Measurements from ENCODE around the gene MVB12B.

Gene MVB12B

GRCh38 chr9:126381195-126381594 lies 54.6 kb downstream of the MVB12B start:
- TF ChIP-seq REST (IDR thresholded peaks at IDR 0.05; ENCODE audit: insufficient replicate concordance, low read depth) = no peak
- no peak for TF ChIP-seq SPI1 (IDR thresholded peaks at IDR 0.05; ENCODE audit: borderline replicate concordance, low read depth)
- TF ChIP-seq GABPA (IDR thresholded peaks at IDR 0.05; ENCODE audit: low read depth) = no peak
- no peak for TF ChIP-seq CTCF (IDR thresholded peaks at IDR 0.05; ENCODE audit: insufficient read depth, low read length)
- no peak for TF ChIP-seq POLR2AphosphoS5 (IDR thresholded peaks at IDR 0.05; ENCODE audit: low read depth)
- H3K27ac ChIP-seq (replicated peaks) = no peak overlapping the region
- no peak for DNase-seq (ENCODE audit: low read depth in 1 of 2, low spot score in 1 of 2)
- H3K4me3 ChIP-seq (replicated peaks; ENCODE audit: insufficient read depth, low read length) = no peak overlapping the region
- H3K27me3 ChIP-seq (ENCODE audit: insufficient read depth, poor library complexity, severe bottlenecking) = no peaks in the 10 kb centered on the region

GRCh38 chr9:126383406-126384046 lies 56.9 kb downstream of the MVB12B start:
- Histone ChIP-seq H3K4me3 (replicated peaks; ENCODE audit: insufficient read depth, low read length) (no peak overlapping the region), H3K27ac (replicated peaks) (no peak overlapping the region), H3K27me3 (ENCODE audit: insufficient read depth, poor library complexity, severe bottlenecking) (no peaks in the 10 kb centered on the region)
- no peak for TF ChIP-seq POLR2AphosphoS5 (IDR thresholded peaks at IDR 0.05; ENCODE audit: low read depth)
- TF ChIP-seq CTCF (IDR thresholded peaks at IDR 0.05; ENCODE audit: insufficient read depth, low read length) = no peak
- no peak for TF ChIP-seq SPI1 (IDR thresholded peaks at IDR 0.05; ENCODE audit: borderline replicate concordance, low read depth)
- no peak for TF ChIP-seq REST (IDR thresholded peaks at IDR 0.05; ENCODE audit: insufficient replicate concordance, low read depth)
- TF ChIP-seq GABPA (IDR thresholded peaks at IDR 0.05; ENCODE audit: low read depth) = no peak
- DNase-seq (ENCODE audit: low read depth in 1 of 2, low spot score in 1 of 2) = no peak

- Histone ChIP-seq H3K4me3 (replicated peaks; ENCODE audit: insufficient read depth, low read length) (no peak overlapping the region), H3K27ac (replicated peaks) (no peak overlapping the region), H3K27me3 (ENCODE audit: insufficient read depth, poor library complexity, severe bottlenecking) (no peaks in the 10 kb centered on the region)
- DNase-seq (ENCODE audit: low read depth in 1 of 2, low spot score in 1 of 2) = no peak
- TF ChIP-seq REST (IDR thresholded peaks at IDR 0.05; ENCODE audit: insufficient replicate concordance, low read depth) = no peak
- no peak for TF ChIP-seq POLR2AphosphoS5 (IDR thresholded peaks at IDR 0.05; ENCODE audit: low read depth)
Observed at GRCh38 chr9:126384926-126385325, 58.3 kb downstream of the MVB12B start.
